HCT116 (cell line): Measurements from ENCODE around the gene CBFA2T2. TPM values are rescaled to one million over a fixed set of nuclear protein-coding genes. Genes with fewer than 3 reads are reported as not detected.

Source experiments
- ATAC-seq: fragments of 200-7000 bp; cut with Tn5 transposase; 2 replicates; pipeline ENCODE4 v1.9.1; 2020; ENCODE audit warnings: mild to moderate bottlenecking, moderate library complexity
- BruUV-seq: library from RNA; stranded (reverse); fragments of 400-500 nt; replicated peaks from 2 replicates; lab custom pipeline; 2021; lab: Mats Ljungman, UMichigan
- CTCF ChIA-PET: fragments of 300-600 bp; sonication (Branson Sonifier 250); formaldehyde crosslinking; loops from one replicate; lab custom pipeline; 2021; ENCODE audit warnings: antibody characterized with exemption; lab: Charles Lee
- POLR2A ChIA-PET: fragments of 300-600, 350-600 bp; sonication (Branson Sonifier 250); formaldehyde crosslinking; loops from one replicate; lab custom pipeline; 2021; ENCODE audit warnings: antibody characterized with exemption; lab: Charles Lee
- RAD21 ChIA-PET, 2 experiments: fragments of 300-600 bp; sonication (Branson Sonifier 250); formaldehyde crosslinking; loops; one replicate each; lab custom pipeline; 2023; ENCODE audit warnings: low total read pairs in 2 of 2; ENCODE audit not compliant: uncharacterized antibody in 2 of 2, unreplicated experiment in 2 of 2, low non-redundant PET in 1 of 2; lab: Charles Lee
- DNase-seq: peaks from one replicate; pipeline ENCODE4 v3.0.0-alpha.2; 2010; ENCODE audit warnings: low read depth, low spot score
- H2AFZ ChIP-seq: fragments of 200-600 bp; shearing (Covaris generic), sonication (generic); 2 replicates; pipeline ENCODE4 v1.6.1; 2017; ENCODE audit warnings: low read depth, mixed run types, mixed read lengths, antibody characterized with exemption, low read length; ENCODE audit not compliant: poor library complexity, severe bottlenecking
- H3K27ac ChIP-seq: 2 replicates; pipeline ENCODE4 v1.5.1; 2012; ENCODE audit warnings: low read depth, low read length
- H3K27me3 ChIP-seq: fragments of 200-600 bp; sonication (generic); 2 replicates; pipeline ENCODE4 v1.6.1; 2016; ENCODE audit warnings: mixed run types, low read length, mixed read lengths; ENCODE audit not compliant: insufficient read depth
- H3K36me3 ChIP-seq, 2 experiments: fragments of 200-500 bp in 1 of 2; fragments of 200-600 bp in 1 of 2; sonication (Bioruptor generic) in 1 of 2; sonication (generic) in 1 of 2; 2 replicates each; pipeline versions ENCODE4 v1.5.1 to v1.6.1; 2014 to 2016; ENCODE audit warnings: low read length in 2 of 2, inconsistent platforms in 1 of 2, mixed read lengths in 1 of 2, mixed run types in 1 of 2; ENCODE audit not compliant: insufficient read depth in 2 of 2, control insufficient read depth in 1 of 2
- H3K4me1 ChIP-seq, 2 experiments: fragments of 200-600 bp in 1 of 2; sonication (generic) in 1 of 2; 2 replicates each; pipeline versions ENCODE4 v1.5.1 to v1.6.1; 2012 to 2017; ENCODE audit warnings: low read length in 2 of 2, inconsistent platforms in 1 of 2, mild to moderate bottlenecking in 1 of 2, mixed read lengths in 1 of 2, mixed run types in 1 of 2, moderate library complexity in 1 of 2; ENCODE audit not compliant: insufficient read depth in 2 of 2, control insufficient read depth in 1 of 2
- H3K4me2 ChIP-seq: fragments of 200-600 bp; sonication (generic); 2 replicates; pipeline ENCODE4 v1.6.1; 2017; ENCODE audit warnings: mixed run types, low read length, mixed read lengths
- H3K4me3 ChIP-seq, 2 experiments: fragments of 200-600 bp in 1 of 2; sonication (generic) in 1 of 2; replicated peaks in 1 of 2; 2 replicates each; pipeline ENCODE4 v1.5.1; 2011 to 2016; ENCODE audit warnings: low read length in 2 of 2, control low read depth in 1 of 2, low read depth in 1 of 2, mild to moderate bottlenecking in 1 of 2, mixed read lengths in 1 of 2, mixed run types in 1 of 2
- H3K79me2 ChIP-seq: fragments of 200-600 bp; sonication (generic); 2 replicates; pipeline ENCODE4 v1.6.1; 2017; ENCODE audit warnings: mild to moderate bottlenecking, mixed run types, low read length, moderate library complexity, mixed read lengths; ENCODE audit not compliant: insufficient read depth
- H3K9ac ChIP-seq: fragments of 200-600 bp; sonication (generic); 2 replicates; pipeline ENCODE4 v1.6.1; 2016; ENCODE audit warnings: low read length, mixed read lengths
- H3K9me2 ChIP-seq: fragments of 200-600 bp; sonication (generic), shearing (Covaris generic); 2 replicates; pipeline ENCODE4 v1.6.1; 2017; ENCODE audit warnings: mixed run types, mild to moderate bottlenecking, moderate library complexity; ENCODE audit not compliant: insufficient read depth
- H3K9me3 ChIP-seq, 2 experiments: fragments of 200-500 bp in 1 of 2; fragments of 200-600 bp in 1 of 2; sonication (Bioruptor generic) in 1 of 2; sonication (generic) in 1 of 2; 2 replicates each; pipeline ENCODE4 v1.6.1; 2014 to 2017; ENCODE audit warnings: low read length in 2 of 2, mixed read lengths in 2 of 2, inconsistent platforms in 1 of 2, low read depth in 1 of 2, mild to moderate bottlenecking in 1 of 2, mixed run types in 1 of 2, moderate library complexity in 1 of 2; ENCODE audit not compliant: control insufficient read depth in 1 of 2, insufficient read depth in 1 of 2
- H4K20me1 ChIP-seq: fragments of 200-600 bp; sonication (generic), shearing (Covaris generic); 2 replicates; pipeline ENCODE4 v1.6.1; 2017; ENCODE audit warnings: mixed run types, mild to moderate bottlenecking, moderate library complexity; ENCODE audit not compliant: insufficient read depth
- CBX3 ChIP-seq: IDR thresholded peaks from 2 replicates; pipeline ENCODE4 v1.6.1; 2012; ENCODE audit warnings: low read depth
- CEBPB ChIP-seq: IDR thresholded peaks from 2 replicates; pipeline ENCODE4 v1.6.1; 2012; ENCODE audit warnings: low read depth
- EGR1 ChIP-seq: IDR thresholded peaks from 2 replicates; pipeline ENCODE4 v1.6.1; 2012; ENCODE audit warnings: low read depth
- EZH2 ChIP-seq: fragments of 200-600 bp; sonication (generic); IDR thresholded peaks from 2 replicates; pipeline ENCODE4 v1.6.1; 2017; ENCODE audit warnings: antibody characterized with exemption, mixed run types
- EZH2phosphoT487 ChIP-seq: fragments of 200-600 bp; IDR thresholded peaks from 2 replicates; pipeline ENCODE4 v1.6.1; 2018; ENCODE audit warnings: antibody characterized with exemption, borderline replicate concordance
- FOSL1 ChIP-seq: IDR thresholded peaks from 2 replicates; pipeline ENCODE4 v1.6.1; 2012; ENCODE audit warnings: low read depth
- JUND ChIP-seq: IDR thresholded peaks from 2 replicates; pipeline ENCODE4 v1.6.1; 2012
- RAD21 ChIP-seq: IDR thresholded peaks from 2 replicates; pipeline ENCODE4 v1.6.1; 2012; ENCODE audit warnings: low read depth, mild to moderate bottlenecking
- SIN3A ChIP-seq: IDR thresholded peaks from 2 replicates; pipeline ENCODE4 v1.6.1; 2012; ENCODE audit warnings: low read depth
- SP1 ChIP-seq: IDR thresholded peaks from 2 replicates; pipeline ENCODE4 v1.6.1; 2012; ENCODE audit warnings: low read depth
- SRF ChIP-seq: IDR thresholded peaks from 2 replicates; pipeline ENCODE4 v1.6.1; 2012; ENCODE audit warnings: low read depth
- TCF7L2 ChIP-seq: IDR thresholded peaks from 2 replicates; pipeline ENCODE4 v1.7.0; 2011; ENCODE audit warnings: borderline replicate concordance, inconsistent platforms; ENCODE audit not compliant: insufficient read depth, insufficient read length; ENCODE audit errors: extremely low read depth
- YY1 ChIP-seq: IDR thresholded peaks from 2 replicates; pipeline ENCODE4 v1.6.1; 2011; ENCODE audit warnings: low read length, low read depth, moderate library complexity, mild to moderate bottlenecking; ENCODE audit not compliant: insufficient replicate concordance; ENCODE audit errors: extremely low read depth
- ZNF274 ChIP-seq: fragments of 200-500 bp; sonication (Bioruptor generic); IDR thresholded peaks from 2 replicates; pipeline ENCODE4 v1.6.1; 2014; ENCODE audit warnings: mild to moderate bottlenecking, low read depth, low read length, inconsistent platforms
- intact Hi-C: fragments of 100-400 bp; cut with micrococcal nuclease; formaldehyde crosslinking; loops from 2 replicates; pipeline ENCODE4 v1.10.0; 2022
- total RNA-seq: library from RNA; stranded (reverse); gene quantifications from one replicate; pipeline ENCODE4 v1.2.1, GENCODE V29; 2021; ENCODE audit not compliant: unreplicated experiment
- TF ChIP-seq, protein P1 (sequence below): IDR thresholded peaks from 2 replicates; pipeline ENCODE4 v1.6.1; 2012
- TF ChIP-seq, protein P2 (sequence below), 3 experiments: fragments of 200-600 bp in 1 of 3; sonication (generic) in 1 of 3; IDR thresholded peaks in 2 of 3; conservative IDR thresholded peaks in 1 of 3; 2 replicates each; pipeline ENCODE4 v1.5.1; 2012 to 2017; ENCODE audit warnings: low read depth in 2 of 3, low read length in 2 of 3, antibody characterized with exemption in 1 of 3, borderline replicate concordance in 1 of 3, control low read depth in 1 of 3, mild to moderate bottlenecking in 1 of 3, mixed read lengths in 1 of 3, mixed run types in 1 of 3, moderate library complexity in 1 of 3; ENCODE audit not compliant: insufficient read depth in 1 of 3
- TF ChIP-seq, protein P3 (sequence below): IDR thresholded peaks from 2 replicates; pipeline ENCODE4 v1.6.1; 2011; ENCODE audit warnings: mild to moderate bottlenecking, low read length, moderate library complexity; ENCODE audit not compliant: insufficient replicate concordance; ENCODE audit errors: extremely low read depth
- TF ChIP-seq, protein P4 (sequence below): IDR thresholded peaks from 2 replicates; pipeline ENCODE4 v1.6.1; 2012; ENCODE audit warnings: low read depth

The CBFA2T2 gene
- total RNA-seq, 1 experiment from 2014 or later, result 8.0 TPM

DNA sequence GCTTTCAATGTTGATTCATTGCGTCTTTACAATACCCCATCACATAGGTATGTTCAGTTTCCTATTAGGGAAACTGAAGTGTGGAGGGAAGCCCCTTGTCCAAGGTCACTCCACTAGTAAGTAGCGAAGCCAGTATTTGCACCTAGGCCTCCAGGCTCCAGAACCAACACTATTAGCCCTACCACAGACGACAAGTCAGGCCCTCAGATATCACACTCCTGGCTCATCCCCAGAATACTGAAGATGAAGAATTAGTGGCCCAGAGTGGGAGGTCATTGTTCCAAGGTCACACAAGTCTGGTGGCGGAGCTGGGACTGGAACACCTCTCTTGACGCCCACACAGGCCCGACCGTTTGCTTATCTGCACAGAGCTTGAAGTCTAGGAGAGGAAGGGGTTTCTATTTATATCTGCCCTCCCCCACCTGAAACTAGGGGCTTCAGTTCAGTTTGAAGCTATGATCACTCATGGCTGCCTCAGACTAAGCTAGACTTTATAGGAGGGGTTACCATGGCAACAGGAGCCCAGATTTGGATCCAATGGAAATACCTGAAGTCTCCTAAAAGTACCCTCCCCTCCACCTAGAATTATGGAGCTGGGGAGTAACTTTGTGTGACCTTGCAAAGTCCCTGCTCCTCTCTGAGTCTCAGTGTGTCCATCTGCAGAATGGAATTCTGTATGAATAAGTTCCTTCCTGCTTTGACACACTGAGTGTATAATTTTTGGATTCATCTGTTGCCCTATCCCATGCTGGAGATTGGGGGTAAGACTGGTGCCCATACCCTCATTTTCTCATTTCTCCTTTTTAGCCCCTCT is 48.5 kb upstream of the CBFA2T2 start:
- Histone ChIP-seq H3K9ac (no peak overlapping the region), H3K27me3 (no peaks in the 10 kb centered on the region), H3K79me2 (no peaks in the 10 kb centered on the region), H3K4me2 (no peak overlapping the region), H3K9me3 (no peaks in the 10 kb centered on the region), H3K4me3 (no peak overlapping the region), H3K27ac (no peak overlapping the region), H3K9me2 (no peaks in the 10 kb centered on the region), H3K36me3 (no peaks in the 10 kb centered on the region), H2AFZ (no peak overlapping the region), H4K20me1 (no peaks in the 10 kb centered on the region), H3K4me1 (peaks cover 12 to 22% of the 10 kb centered on the region in 2 experiments)
- ATAC-seq (no peak), DNase-seq (no peak)
- TF ChIP-seq, protein P1, sequence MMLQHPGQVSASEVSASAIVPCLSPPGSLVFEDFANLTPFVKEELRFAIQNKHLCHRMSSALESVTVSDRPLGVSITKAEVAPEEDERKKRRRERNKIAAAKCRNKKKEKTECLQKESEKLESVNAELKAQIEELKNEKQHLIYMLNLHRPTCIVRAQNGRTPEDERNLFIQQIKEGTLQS, result no peak
- TF ChIP-seq, protein P2, sequence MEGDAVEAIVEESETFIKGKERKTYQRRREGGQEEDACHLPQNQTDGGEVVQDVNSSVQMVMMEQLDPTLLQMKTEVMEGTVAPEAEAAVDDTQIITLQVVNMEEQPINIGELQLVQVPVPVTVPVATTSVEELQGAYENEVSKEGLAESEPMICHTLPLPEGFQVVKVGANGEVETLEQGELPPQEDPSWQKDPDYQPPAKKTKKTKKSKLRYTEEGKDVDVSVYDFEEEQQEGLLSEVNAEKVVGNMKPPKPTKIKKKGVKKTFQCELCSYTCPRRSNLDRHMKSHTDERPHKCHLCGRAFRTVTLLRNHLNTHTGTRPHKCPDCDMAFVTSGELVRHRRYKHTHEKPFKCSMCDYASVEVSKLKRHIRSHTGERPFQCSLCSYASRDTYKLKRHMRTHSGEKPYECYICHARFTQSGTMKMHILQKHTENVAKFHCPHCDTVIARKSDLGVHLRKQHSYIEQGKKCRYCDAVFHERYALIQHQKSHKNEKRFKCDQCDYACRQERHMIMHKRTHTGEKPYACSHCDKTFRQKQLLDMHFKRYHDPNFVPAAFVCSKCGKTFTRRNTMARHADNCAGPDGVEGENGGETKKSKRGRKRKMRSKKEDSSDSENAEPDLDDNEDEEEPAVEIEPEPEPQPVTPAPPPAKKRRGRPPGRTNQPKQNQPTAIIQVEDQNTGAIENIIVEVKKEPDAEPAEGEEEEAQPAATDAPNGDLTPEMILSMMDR (IDR thresholded peaks at IDR 0.05 in 2 of 3, conservative IDR thresholded peaks at IDR 0.05 in 1 of 3; ENCODE audit: borderline replicate concordance in 1 of 3, insufficient read depth in 1 of 3, low read depth in 2 of 3, low read length in 2 of 3), result no peak
- TF ChIP-seq, protein P3, sequence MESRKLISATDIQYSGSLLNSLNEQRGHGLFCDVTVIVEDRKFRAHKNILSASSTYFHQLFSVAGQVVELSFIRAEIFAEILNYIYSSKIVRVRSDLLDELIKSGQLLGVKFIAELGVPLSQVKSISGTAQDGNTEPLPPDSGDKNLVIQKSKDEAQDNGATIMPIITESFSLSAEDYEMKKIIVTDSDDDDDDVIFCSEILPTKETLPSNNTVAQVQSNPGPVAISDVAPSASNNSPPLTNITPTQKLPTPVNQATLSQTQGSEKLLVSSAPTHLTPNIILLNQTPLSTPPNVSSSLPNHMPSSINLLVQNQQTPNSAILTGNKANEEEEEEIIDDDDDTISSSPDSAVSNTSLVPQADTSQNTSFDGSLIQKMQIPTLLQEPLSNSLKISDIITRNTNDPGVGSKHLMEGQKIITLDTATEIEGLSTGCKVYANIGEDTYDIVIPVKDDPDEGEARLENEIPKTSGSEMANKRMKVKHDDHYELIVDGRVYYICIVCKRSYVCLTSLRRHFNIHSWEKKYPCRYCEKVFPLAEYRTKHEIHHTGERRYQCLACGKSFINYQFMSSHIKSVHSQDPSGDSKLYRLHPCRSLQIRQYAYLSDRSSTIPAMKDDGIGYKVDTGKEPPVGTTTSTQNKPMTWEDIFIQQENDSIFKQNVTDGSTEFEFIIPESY, result no peak
- TF ChIP-seq EZH2 (no peak), ZNF274 (no peak), EGR1 (no peak), EZH2phosphoT487 (no peak), YY1 (no peak), FOSL1 (no peak), SRF (no peak), JUND (no peak), RAD21 (no peak), SP1 (no peak), TCF7L2 (no peak), CEBPB (no peak), SIN3A (no peak), CBX3 (no peak)
- TF ChIP-seq, protein P4, sequence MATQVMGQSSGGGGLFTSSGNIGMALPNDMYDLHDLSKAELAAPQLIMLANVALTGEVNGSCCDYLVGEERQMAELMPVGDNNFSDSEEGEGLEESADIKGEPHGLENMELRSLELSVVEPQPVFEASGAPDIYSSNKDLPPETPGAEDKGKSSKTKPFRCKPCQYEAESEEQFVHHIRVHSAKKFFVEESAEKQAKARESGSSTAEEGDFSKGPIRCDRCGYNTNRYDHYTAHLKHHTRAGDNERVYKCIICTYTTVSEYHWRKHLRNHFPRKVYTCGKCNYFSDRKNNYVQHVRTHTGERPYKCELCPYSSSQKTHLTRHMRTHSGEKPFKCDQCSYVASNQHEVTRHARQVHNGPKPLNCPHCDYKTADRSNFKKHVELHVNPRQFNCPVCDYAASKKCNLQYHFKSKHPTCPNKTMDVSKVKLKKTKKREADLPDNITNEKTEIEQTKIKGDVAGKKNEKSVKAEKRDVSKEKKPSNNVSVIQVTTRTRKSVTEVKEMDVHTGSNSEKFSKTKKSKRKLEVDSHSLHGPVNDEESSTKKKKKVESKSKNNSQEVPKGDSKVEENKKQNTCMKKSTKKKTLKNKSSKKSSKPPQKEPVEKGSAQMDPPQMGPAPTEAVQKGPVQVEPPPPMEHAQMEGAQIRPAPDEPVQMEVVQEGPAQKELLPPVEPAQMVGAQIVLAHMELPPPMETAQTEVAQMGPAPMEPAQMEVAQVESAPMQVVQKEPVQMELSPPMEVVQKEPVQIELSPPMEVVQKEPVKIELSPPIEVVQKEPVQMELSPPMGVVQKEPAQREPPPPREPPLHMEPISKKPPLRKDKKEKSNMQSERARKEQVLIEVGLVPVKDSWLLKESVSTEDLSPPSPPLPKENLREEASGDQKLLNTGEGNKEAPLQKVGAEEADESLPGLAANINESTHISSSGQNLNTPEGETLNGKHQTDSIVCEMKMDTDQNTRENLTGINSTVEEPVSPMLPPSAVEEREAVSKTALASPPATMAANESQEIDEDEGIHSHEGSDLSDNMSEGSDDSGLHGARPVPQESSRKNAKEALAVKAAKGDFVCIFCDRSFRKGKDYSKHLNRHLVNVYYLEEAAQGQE, result no peak
- ChIA-PET CTCF (no interaction called here), POLR2A (no interaction called here), RAD21 (no interaction called here)
- TSS peak; percentile 32 for BruUV-seq
- intact Hi-C loops, result no loop called here
